Ureter (tissue), 1 donor: ENCODE results near the gene MAPK1IP1L. TPM values are rescaled to one million over a fixed set of nuclear protein-coding genes. Genes with fewer than 3 reads are reported as not detected.
"Not testable (repeated sequence)": the region's sequence is repeated elsewhere in the genome, so short reads cannot be mapped to it uniquely, and the experiment has no call there.

Experiments used
- DNase-seq: peaks from one replicate; pipeline ENCODE4 v3.0.0-alpha.2; 2020; ENCODE audit warnings: low spot score
- total RNA-seq: library from RNA; stranded (reverse); gene quantifications from one replicate; pipeline ENCODE4 v1.2.4, GENCODE V29; 2023
- donor health status: DM: yes; HTN: yes; CAD: no.

MAPK1IP1L gene
- total RNA-seq: 94.7 TPM

- DNase-seq: peak; percentile 94
Measured at GRCh38 chr14:55051423-55052268, at the start of gene MAPK1IP1L. MAPK1IP1L (plus strand) TSS chr14:55051647; CDS start chr14:55061684, 10,037 bp downstream.

- no peak for DNase-seq
Measured at GRCh38 chr14:55005071-55005470, 46.4 kb upstream of the MAPK1IP1L start.

DNA sequence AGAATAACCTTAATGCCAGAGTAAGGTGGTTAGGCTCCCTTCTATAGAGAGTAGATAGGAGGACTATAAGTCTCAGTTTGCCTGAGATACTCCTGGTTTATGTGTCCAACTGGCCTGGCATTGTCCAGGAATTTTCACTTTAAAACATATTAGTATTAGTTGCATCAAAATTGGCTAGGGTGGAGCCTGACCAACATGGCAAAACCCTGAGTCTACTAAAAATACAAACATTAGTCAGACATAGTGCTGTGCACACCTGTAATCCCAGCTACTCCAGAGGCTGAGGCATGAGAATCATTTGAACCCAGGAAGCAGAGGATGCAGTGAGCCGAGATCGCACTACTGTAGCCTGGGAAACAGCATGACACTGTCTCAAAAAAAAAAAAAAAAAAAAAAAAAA lies 36.4 kb upstream of the MAPK1IP1L start:
- no peak for DNase-seq

- DNase-seq: no peak
Measured at GRCh38 chr14:55019968-55020554, 31.4 kb upstream of the MAPK1IP1L start.

DNA sequence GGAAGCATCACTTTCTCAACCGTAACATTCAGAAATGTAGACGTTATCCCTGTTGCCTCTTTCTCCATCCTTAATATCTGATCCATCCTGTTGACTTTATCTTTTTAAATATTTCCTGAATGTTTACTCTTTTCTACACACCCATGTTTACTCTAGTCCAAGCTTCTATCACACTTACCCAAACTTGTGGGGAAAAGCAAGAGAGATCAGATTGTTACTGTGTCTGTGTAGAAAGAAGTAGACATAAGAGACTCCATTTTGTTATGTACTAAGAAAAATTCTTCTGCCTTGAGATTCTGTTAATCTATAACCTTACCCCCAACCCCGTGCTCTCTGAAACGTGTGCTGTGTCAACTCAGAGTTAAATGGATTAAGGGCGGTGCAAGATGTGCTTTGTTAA lies 27.1 kb upstream of the MAPK1IP1L start:
- not testable (repeated sequence) for DNase-seq

- DNase-seq: no peak
Measured at GRCh38 chr14:55025948-55026347, 25.5 kb upstream of the MAPK1IP1L start.

- DNase-seq: no peak
Measured at GRCh38 chr14:55026441-55026792, 25.0 kb upstream of the MAPK1IP1L start.

- peak; percentile 94 for DNase-seq
Measured at GRCh38 chr14:55026793-55027561, 24.5 kb upstream of the MAPK1IP1L start, which contains the start of the genes SOCS4 and WDHD1. SOCS4 (plus strand) TSS chr14:55027236; CDS start chr14:55043042, 15,806 bp downstream. WDHD1 (minus strand) TSS chr14:55027099; CDS start chr14:55026787, 312 bp downstream.

DNA sequence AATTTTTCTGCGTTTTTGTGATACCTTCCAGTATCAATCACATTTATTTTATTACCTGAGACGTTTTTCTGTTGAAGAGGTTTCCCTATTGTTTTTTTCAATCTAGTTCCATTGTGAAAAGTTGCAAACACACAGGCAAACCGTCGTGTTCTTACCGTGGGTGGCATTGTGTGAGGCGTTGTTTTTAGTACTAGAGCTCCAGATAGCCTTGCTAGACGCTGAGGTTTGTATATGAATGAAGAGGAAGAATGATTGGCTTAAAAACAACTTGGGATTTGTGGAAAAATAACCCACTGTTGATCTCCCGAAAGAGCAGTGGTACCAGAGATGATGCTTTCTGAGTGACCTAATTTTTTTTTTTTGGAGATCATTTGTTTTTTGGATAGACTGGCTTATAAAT lies 23.4 kb upstream of the MAPK1IP1L start:
- no peak for DNase-seq

GRCh38 chr14:55028476-55028875 lies 23.0 kb upstream of the MAPK1IP1L start:
- no peak for DNase-seq

GRCh38 chr14:55031190-55031589 lies 20.3 kb upstream of the MAPK1IP1L start:
- no peak for DNase-seq

DNA sequence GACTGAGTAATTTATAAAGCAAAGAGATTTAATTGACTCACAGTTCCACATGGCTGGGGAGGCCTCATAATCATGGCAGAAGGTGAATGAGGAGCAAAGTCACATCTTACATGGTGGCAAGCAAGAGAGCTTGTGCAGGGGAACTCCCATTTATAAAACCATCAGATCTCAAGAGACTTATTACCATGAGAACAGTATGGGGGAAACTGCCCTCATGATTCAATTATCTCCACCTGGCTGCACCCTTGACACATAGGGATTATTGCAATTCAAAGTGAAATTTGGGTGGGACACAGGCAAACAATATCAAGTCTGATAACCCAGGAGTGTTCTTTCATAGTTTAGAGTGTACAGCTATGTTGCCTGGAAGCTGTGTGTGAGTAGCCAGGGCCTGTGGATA lies 13.5 kb upstream of the MAPK1IP1L start:
- not testable (repeated sequence) for DNase-seq

DNA sequence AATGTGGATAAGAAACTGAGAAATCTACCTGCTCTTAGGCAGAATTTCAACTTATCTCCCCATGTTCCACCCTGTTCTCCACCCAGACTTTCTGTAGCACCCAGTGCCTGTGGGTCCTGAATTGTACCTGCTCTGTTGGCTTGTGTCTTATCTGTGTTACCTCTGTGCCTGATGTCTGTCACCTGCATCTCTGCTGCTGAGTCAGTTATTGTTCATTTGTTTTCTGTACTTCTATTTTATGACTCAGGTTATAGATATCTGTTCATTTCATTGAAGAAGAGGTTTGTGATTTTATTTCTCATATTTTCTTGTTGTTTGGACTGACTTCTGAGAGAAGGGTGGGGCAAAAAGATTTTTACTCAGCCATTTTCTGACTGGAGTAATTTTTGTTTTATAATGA lies 12.7 kb upstream of the MAPK1IP1L start:
- no peak for DNase-seq

- DNase-seq: no peak
Measured at GRCh38 chr14:55043528-55043927, 7.9 kb upstream of the MAPK1IP1L start.

DNA sequence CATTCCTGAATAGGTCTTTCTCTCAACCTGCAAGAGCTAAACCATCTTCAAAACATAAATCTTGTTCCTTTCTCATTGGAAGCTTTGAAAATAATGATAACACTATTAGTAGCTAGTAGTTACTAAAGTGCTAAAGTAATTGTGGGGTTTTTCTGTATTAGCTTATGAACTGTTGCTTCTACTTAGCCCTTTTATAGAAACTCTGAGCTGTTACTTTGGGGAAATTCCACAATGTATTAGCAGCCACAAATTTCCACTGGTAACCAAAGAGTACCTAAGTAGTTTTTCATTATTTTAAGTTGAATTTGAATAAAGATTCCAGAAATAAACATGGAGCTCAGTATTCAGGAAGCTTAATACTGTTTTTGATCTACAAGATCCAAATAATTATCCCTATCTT lies 6.4 kb upstream of the MAPK1IP1L start:
- no peak for DNase-seq

- no peak for DNase-seq
Measured at GRCh38 chr14:55047301-55048053, 4.0 kb upstream of the MAPK1IP1L start.

DNA sequence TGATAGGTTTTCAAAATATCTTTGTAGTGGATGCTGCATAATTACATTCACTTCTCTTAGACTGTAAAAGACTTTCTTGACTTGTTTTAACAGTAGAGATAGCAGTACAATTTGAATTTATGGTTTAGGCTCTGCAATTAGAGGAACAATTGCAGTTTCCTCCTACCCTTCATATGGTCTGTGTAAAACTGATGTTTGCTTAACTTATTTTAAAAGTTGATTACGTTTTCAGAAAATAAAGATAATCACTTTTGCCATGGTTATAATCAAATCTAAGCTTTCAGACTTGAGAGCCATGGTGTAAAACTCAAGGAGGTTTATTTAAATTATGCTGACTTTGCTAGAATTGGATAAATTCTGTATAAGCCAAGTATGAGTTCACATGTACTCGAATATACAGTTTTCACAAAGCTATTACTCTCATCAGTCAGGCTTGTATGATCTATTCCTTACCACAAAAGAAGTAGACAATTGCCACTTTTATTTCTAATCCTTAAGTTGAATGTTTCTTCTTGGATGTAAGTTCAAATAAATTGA lies 2.5 kb upstream of the MAPK1IP1L start:
- DNase-seq: no peak

GRCh38 chr14:55051165-55051422 lies 353 bp upstream of the MAPK1IP1L start:
- no peak for DNase-seq

- DNase-seq: no peak
Measured at GRCh38 chr14:55052269-55052930, 953 bp downstream of the MAPK1IP1L start.

GRCh38 chr14:55053018-55053417 lies 1.6 kb downstream of the MAPK1IP1L start:
- DNase-seq: no peak

DNA sequence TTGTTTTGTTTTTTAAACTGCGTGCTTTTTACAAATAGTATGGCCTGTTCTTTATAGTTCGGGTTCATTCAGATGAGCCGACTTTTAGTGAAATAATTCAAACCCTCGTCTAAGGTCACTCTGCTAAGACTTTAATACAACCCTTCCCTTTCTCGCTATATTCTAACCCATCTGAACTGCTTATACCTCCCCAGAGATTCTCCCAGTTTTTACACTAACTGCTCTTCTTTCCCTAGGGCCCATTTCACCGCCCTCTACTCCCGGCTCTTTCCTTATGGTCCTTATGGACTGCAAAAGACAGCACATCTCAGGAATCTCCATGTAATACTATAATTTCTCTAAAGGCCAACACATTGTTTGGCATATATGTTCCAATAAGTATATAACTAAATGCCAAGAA lies 2.1 kb downstream of the MAPK1IP1L start:
- no peak for DNase-seq
